Inflammatory macrophage treated with lipopolysaccharide for 1 hour (primary cell): Measurements from ENCODE around the gene PRIMPOL.

Experiments
- DNase-seq, 2 donors: peaks; one replicate each; pipeline ENCODE4 v3.0.0-alpha.2; 2020 to 2022

The PRIMPOL gene

GRCh38 chr4:184669251-184669650 lies 19.7 kb downstream of the PRIMPOL start:
- DNase-seq, result no peak

- DNase-seq, result no peak
Observed at GRCh38 chr4:184671101-184671500, 21.6 kb downstream of the PRIMPOL start.

DNA sequence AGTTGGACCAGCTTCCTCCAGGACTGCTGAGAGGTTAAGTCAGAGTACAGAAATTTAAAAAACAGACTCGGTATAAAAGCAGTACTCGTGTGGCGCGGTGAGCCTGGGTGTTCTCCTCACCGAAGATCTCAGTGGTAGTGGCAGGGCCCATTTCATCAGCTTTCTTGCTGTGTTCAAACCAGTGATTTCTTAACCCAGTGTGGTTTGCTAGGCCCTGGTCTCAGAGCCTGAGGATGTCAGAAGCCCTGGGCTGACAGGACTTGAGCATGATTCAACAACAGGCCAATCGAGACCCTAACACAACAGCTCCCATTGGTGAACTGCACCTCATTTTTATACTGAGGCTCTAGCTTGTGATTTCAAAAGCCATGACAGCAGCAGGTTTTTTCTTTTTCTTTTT lies 23.2 kb downstream of the PRIMPOL start:
- no peak for DNase-seq

DNA sequence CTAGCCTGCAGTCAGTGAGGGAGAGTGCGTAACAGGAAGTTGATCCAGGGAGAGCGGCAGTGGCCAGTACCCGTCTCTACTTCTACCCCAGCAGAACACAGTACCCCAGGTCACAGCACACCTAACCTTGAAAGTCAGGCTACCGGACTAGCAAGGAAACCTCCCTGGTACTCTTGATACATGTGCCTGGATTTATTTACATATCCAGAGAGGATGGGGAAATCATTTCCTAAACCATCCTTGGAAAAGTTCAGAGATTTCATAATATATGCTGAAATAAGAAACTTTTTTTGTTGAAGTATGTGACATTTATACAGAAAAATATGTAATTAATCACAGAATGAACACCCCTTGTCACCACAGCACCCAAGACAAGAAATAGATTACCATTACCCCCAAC lies 24.5 kb downstream of the PRIMPOL start:
- DNase-seq, result no peak

DNA sequence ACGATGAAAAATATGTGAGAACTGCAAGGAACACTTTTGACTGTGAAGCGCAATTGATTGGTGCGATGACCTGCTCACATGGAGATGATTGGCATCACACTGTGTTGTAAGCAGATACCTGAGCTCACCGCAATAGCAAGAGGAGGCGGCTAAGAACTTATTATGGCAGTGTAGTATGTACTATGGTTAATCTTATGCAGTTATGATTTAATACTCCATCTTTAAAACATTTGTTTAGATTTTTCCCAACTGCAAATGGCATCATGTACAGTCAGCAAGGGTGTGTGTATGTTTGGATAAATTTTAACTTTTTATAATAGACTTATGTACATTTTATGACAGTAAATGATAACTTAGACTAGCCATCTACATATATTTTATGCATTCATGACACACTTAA lies 25.5 kb downstream of the PRIMPOL start:
- DNase-seq, result no peak

GRCh38 chr4:184675821-184676492 lies 26.4 kb downstream of the PRIMPOL start:
- no peak for DNase-seq

GRCh38 chr4:184680698-184681097 lies 31.2 kb downstream of the PRIMPOL start:
- DNase-seq, result no peak

- no peak for DNase-seq
Observed at GRCh38 chr4:184681916-184682315, 32.4 kb downstream of the PRIMPOL start.

GRCh38 chr4:184684491-184685189 lies 35.1 kb downstream of the PRIMPOL start:
- DNase-seq, result peak; percentile 63 to 76

DNA sequence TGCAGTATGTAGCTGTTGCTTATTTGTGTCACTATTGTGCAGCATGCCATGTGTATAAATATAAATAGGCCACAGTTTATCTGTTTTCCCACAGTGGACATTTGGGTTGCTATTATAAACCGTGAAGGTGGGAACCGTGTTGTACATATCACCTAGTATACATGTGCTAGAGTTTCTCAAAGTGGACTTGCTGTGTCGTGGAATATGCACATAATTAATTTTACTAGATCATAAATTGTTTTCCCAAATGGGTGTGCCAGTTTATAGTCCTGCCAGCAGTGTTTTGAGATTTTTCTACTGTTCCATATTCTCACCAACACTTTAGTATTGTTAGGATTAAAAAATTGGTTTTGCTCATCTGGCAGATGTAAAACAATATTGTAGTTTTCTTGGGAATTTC lies 38.5 kb downstream of the PRIMPOL start:
- no peak for DNase-seq

DNA sequence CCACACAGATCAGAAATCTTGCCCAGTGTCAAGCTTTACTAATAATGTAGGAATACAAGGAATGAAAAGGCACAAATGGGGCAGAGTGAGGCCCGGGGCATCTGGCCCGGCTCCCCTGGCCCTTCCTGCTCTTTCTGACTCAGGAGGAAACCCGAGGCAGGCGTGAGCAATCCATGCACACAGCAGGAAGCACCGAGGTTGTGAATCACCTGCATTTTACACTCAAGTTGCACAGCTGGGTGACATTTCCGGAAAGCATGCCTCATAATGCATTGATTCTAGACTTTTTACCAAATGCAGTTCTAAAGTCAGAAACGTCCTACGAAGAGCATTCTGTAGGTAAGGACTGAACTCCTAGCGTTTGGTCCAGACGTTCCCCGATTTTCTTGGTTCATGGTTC lies 38.9 kb downstream of the PRIMPOL start:
- DNase-seq, result no peak

GRCh38 chr4:184689681-184690080 lies 40.1 kb downstream of the PRIMPOL start:
- DNase-seq, result no peak

- no peak for DNase-seq
Observed at GRCh38 chr4:184693056-184693455, 43.5 kb downstream of the PRIMPOL start.

GRCh38 chr4:184694412-184694956 lies 44.9 kb downstream of the PRIMPOL start:
- DNase-seq, result no peak

GRCh38 chr4:184695178-184695896 lies 45.8 kb downstream of the PRIMPOL start:
- no peak for DNase-seq

GRCh38 chr4:184697956-184698355 lies 48.4 kb downstream of the PRIMPOL start:
- DNase-seq, result no peak

DNA sequence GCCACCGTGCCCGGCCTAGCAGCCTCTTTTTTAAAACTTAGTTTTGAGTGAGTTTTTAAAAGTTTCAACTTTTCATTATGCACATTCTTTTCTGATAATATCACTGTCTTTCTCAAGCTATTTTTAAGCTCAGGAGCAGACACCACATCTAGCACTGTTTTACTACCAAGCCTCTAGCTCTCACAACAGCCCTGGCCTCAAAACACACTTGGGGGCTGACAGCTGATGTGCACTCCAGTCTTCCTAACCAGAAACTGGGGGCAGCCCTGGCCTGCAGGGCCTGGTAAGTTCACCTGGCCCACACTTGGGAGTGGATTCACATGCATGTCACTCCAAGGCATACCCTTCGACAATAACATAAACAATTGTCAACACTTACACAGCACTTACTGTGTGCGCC lies 50.4 kb downstream of the PRIMPOL start:
- no peak for DNase-seq

DNA sequence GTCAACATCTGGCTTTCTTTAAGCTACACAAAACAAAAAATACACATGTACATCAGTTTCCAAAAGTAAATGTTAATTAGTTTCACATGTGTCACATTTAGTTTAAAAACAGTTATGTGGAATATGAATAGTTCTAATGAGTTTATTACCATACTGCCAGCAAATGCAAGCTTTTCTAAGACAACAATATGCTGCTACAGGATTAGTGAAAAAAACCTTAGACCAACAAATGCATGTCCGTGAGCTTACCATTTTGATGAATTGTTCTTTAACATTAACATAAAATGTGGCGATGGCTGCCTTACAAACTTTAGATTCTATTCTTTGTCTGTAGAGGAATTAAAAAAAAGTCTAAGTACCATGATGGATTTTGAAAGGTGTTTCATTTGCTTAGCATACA lies 52.6 kb downstream of the PRIMPOL start:
- no peak for DNase-seq

GRCh38 chr4:184705692-184706091 lies 56.2 kb downstream of the PRIMPOL start:
- no peak for DNase-seq

DNA sequence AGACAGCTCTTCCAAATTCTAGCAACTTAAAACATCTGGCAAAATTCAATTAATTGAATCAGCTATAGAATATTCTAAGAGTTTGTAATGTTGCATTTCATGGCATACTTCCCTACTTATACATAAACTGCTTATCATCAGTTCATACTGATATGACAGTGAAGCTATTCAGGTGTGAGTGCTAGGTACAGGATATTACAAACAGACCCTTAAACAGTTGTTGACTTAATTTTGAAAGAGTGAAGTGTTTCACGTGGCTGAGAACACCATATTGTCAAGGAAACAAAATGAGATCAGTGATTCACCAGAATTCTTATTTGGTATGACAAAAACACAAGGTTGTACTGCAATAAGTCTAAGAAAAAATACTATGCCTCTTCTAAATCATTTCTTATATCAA lies 56.9 kb downstream of the PRIMPOL start:
- no peak for DNase-seq

- no peak for DNase-seq
Observed at GRCh38 chr4:184712322-184712721, 62.8 kb downstream of the PRIMPOL start.

GRCh38 chr4:184713887-184714286 lies 64.3 kb downstream of the PRIMPOL start:
- DNase-seq, result no peak

GRCh38 chr4:184715526-184715925 lies 66.0 kb downstream of the PRIMPOL start:
- no peak for DNase-seq

- DNase-seq, result no peak
Observed at GRCh38 chr4:184719407-184719806, 69.9 kb downstream of the PRIMPOL start.
